GM21723 (cell line): ENCODE results near the gene TMIGD3.

ENCODE experiments used
- ATAC-seq: cut with Tn5 transposase; IDR thresholded peaks from one replicate; pipeline ENCODE4 v1.9.1; 2021; ENCODE audit warnings: mild to moderate bottlenecking, moderate library complexity; ENCODE audit not compliant: unreplicated experiment

Gene TMIGD3

GRCh38 chr1:111476214-111476613, 27.2 kb downstream of the TMIGD3 start:
- no peak for ATAC-seq

DNA sequence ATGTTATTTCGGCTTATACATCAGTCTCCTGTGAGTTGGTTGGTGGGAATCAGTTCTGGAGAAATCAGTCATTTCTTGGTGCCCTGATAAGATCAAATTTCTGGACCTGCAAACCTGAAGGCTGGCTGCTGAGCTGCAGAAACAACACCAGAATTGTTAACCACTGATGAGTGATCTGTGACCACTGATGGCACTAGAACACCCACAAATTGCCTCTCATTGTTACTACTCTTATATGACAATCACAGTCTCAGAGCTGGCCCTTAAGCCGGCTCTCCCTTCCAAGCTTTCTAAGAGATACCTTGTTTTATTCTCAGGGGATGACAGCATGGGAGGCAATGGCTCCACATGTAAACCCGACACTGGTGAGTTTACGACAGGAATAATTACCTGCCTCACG, 27.7 kb downstream of the TMIGD3 start:
- ATAC-seq, result no peak

DNA sequence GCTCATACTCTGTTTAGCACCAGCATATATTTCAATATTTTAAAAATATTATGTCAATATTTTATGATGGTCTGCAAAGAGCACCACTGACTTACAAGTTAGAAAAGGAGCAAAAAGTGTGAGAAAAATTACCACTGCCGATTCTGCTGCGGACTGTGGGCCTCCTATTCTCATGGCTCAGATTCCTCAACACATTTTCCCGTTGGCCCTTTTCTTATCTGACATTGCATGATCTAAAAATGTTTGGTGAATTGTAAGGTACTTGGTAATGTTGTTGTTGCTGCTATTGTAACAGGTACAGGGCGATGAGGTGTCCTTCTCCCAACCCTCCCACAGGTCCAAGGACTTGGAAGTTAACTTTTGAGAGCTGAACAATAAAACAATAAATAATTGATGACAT, 28.9 kb downstream of the TMIGD3 start:
- no peak for ATAC-seq

- ATAC-seq, result no peak
Observed at GRCh38 chr1:111474106-111474505, 29.3 kb downstream of the TMIGD3 start.

DNA sequence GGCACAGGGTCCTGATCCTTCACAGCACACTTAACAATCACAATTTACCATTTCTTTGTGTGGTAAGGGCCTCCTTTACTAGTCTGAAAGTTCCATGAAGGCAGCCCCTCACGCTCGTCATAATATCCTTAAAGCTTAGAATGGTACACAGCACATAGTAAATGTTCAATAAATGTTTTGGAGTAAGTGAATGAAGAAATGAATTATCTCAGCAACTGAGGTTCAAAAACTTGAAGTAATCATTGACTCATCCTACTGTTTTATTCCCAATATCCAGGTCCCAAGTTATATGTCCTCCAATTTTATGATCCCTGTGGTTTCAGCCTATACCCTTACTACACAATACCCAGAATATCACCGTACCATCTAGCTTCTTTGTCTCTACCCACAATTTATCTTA, 31.9 kb downstream of the TMIGD3 start:
- no peak for ATAC-seq

GRCh38 chr1:111471012-111471411, 32.4 kb downstream of the TMIGD3 start:
- ATAC-seq, result no peak

DNA sequence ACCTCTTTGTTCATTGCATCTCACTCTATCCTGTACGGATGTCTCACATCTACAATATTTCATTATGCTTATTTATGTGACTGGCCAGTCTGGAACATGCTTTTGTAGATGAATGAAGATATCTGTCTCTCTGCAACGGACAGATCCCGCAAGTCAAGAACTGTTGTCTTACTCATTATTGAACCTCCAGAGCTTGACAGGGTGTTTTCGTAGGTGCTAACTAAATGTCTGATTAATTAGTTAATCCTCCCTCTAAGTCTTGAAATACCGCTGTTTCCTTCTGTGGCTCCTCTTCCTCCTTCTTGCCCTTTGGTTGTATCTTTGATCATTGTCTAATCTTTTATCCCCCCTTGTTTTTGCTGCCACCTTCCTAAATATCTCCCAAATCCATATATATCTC, 32.8 kb downstream of the TMIGD3 start:
- ATAC-seq, result no peak

DNA sequence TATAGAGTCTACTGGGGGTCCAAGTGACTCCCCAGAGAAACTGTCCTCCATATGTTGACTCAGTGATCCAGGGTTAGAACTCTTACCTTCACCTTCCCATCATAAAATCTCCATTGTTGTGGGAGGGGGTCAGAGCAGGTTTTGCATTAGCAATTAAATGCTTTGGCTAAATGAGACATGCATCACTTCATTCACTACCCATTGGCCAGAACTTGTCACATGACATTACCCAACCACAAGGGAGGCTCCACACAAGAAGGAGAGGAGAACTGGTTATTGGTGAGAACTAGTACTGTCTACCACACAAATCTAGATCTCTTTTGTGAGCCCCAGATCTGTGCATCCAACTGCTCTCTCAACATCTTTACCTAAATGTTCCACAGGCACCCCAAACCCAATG, 33.9 kb downstream of the TMIGD3 start:
- ATAC-seq, result no peak

DNA sequence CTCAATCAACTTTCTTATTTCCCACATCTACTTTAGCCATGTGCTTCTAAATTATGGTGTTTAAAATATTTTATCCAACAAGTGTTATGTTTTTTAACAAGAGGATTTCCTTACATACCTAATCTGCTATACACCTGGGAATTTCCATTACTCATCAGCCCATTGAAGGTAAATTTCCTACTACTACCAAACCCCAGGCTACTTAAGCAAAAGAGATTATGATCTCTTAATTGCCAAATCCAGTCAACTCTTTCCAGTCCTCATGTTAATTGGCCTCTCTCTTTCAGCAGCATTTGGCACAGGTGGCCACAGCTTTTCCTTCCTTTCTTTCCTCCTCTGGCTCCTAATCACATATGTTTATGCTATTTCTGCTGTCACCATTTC, 34.7 kb downstream of the TMIGD3 start:
- no peak for ATAC-seq

DNA sequence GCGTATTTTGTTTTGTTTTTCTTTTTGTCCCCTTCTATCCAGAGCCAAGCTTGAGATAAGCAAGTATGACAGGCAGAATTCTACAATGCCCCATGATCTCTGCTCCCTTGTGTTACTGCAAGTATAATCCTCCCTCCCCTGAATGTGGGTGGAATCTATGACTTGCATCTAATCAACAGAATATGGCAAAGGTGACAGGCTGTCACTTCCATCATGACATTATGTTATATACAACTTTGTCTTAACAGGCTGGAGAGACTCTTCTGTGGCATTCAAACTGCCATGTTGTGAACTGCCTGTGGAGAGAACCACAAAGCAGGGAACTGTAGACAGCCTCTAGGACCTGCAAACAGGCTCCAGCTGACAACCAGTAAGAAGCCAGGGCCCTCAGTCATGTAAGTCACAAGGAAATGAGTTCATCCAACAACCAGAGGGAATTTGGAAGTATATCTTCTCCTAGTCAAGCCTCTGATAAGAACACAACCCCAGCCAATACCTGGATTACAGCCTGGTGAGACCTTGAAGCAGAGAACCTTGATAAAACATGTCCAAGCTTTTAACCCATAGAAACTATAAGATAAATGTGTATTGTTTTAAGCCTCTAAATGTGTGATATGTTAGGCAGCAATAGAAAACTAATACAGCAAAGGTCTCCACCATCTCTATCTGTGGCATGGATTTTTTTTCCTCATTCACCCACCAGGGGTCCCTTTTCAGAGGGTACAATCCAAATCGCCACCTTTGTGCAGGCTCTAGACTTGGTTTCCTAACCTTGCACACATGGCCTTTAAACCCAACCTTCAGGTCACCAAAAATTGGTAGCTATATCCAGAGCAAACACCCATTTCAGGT, 35.3 kb downstream of the TMIGD3 start:
- no peak for ATAC-seq

GRCh38 chr1:111466480-111466879, 37.0 kb downstream of the TMIGD3 start:
- no peak for ATAC-seq

DNA sequence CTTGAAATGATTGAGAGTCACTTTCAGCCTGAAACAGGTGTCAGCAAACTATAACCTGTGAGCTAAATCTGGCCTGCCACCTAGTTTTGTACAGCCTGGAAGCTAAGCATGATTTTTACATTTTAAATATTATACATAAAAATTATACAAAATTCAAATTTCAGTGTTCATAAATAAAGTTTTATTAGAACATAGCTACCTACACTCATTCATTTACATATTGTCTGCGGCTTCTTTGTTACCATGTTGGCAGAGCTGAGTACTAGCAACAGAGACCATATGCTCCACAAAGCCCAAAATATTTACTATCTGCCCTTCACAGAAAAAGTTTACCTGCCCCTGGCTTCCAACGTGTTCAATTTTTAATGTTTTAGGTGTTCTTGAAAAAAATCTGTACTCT, 37.7 kb downstream of the TMIGD3 start:
- ATAC-seq, result no peak

GRCh38 chr1:111463029-111463683, 40.3 kb downstream of the TMIGD3 start:
- ATAC-seq, result no peak

GRCh38 chr1:111462370-111463028, 40.9 kb downstream of the TMIGD3 start:
- no peak for ATAC-seq

- ATAC-seq, result no peak
Observed at GRCh38 chr1:111461765-111462164, 41.7 kb downstream of the TMIGD3 start.

DNA sequence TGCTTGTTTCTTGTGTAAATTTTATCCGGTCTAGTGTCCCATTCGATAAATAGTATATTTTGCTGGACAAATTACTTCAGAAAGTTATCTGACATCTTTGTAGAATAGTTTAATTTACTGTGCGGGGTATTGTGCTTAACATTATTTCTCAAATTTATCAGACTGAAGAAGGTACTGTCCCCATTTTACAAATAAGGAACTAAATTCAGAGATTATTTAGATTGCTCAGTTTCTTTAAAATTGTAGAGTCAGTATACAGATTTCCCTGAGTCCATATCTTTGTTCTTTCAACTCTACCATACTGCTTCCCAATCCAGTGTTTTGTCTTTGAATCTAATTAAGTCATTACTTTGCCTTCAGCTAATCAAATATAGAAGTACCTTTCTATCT, 47.8 kb downstream of the TMIGD3 start:
- ATAC-seq, result no peak

DNA sequence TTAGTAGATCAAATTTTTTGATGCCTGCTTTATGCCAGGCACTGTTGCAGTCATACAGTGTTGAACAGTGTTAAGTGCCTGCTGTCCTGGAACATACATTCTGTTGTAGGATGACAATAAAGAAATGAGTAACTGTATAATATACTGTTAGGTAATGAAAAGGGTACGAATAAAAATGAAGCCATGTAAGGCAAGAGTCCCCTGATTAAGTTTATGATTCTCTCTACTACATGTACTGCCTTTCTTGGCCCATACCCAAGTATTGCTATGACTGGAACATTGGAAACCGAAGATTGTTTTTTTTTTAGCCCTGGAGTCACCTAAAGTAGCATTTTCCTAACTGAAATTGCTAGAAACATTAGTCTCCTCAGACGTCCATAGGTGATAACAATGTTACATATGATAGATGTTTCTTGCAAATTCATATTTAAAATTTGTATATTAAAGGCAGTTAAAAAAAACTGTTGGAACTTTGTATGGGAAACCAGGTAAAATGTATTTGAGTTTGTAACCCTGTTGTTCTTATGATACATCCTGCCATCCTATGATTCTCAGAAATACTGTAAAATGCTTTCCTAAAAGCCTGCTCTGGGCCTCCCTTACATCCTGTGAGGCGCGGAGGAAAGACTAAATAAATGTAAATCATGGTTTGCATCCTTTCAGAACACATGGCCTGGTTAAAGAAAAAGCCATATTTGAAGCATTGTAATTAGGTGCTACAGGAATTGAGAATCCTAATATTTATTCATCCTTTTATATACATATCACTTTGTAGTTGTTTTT, 48.4 kb downstream of the TMIGD3 start:
- peak; percentile 60 for ATAC-seq

- ATAC-seq, result no peak
Observed at GRCh38 chr1:111453706-111454105, 49.7 kb downstream of the TMIGD3 start.

GRCh38 chr1:111452581-111452980, 50.9 kb downstream of the TMIGD3 start:
- no peak for ATAC-seq

DNA sequence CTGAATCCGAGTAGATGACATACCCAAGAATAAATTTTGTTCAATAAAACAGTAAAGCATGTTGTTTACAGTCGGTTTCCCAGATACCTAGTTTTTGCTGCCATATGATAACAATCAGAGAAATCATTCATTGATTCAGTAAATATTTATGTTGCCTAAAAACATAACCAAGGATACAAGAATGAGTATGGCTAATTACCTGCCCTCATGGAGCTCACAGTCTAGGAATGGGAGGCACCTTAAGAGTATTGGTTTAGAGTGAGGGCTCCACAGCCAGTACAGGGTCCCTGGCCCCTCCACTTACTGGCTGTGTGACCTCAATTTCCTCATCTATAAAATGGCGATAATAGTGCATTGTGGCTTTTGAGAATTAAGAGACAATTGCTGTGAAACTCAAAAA, 53.2 kb downstream of the TMIGD3 start:
- no peak for ATAC-seq

DNA sequence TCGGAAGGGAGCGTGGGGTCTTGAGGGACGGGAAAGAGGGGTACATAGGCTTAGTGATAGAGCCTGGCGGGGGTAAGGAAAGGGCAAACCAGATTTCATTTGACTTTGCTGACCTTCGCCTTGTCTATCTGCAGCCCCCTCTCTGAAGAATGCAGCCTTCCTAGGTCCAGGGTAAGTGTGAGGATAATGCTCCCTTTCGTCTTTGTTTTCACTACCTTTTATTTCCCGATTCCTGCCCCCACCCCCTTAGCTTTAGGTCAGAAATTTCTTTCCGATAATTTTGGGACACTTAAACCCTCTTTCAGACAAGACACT, 53.8 kb downstream of the TMIGD3 start:
- no peak for ATAC-seq
